GF-D8 (cell line): ENCODE measurements around the gene MYBPC1.

Experiments used
- DNase-seq: peaks from one replicate; lab custom pipeline; 2025; lab: John Stamatoyannopoulos, UW

The MYBPC1 gene

DNA sequence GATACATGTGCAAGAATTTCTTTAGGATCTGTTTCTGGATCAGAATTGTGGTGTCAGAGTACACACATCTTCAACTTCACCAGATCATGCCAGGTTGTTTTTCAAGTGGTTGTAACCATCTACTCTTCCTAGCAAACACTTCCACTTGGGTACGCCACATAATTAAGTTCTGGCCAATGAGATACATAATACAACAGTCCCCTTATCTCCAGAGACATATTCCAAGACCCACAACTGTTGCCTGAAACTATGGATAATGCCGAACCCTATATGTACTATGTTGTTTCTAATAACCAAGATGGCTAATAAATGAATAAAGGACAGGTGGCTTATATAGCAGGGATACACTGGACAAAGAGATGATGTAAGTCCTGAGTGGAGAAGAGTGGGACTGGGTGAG lies 100.2 kb downstream of the MYBPC1 start:
- no peak for DNase-seq

DNA sequence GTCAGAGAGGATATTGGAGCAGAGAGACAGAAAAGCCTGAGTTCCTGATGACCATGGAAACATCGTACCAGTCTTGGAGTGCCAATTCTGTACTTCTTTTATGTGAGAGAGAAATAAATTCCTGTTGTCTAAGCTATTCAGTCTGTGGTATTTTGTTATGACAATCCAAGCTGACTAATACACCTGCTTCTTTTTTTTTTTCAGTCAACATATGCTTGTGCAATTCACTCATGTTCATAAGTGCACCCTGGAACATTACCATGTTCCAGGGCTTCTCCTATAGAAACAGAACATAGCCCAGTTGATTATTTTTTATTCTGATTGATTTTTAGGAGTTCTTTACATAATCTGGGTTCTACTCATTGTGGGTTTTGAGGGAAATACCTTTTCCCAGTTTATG lies 100.9 kb downstream of the MYBPC1 start:
- DNase-seq = no peak

- peak; percentile 96 for DNase-seq
These were observed 101.8 kb downstream of the MYBPC1 start for GRCh38 chr12:101696251-101697196.

- peak; percentile 88 for DNase-seq
These were observed 102.6 kb downstream of the MYBPC1 start, which contains the start of gene CHPT1 for GRCh38 chr12:101697197-101697929. Gene CHPT1, plus strand, starts transcription at chr12:101697640. Its CDS starts 222 bp downstream, at chr12:101697862.

DNA sequence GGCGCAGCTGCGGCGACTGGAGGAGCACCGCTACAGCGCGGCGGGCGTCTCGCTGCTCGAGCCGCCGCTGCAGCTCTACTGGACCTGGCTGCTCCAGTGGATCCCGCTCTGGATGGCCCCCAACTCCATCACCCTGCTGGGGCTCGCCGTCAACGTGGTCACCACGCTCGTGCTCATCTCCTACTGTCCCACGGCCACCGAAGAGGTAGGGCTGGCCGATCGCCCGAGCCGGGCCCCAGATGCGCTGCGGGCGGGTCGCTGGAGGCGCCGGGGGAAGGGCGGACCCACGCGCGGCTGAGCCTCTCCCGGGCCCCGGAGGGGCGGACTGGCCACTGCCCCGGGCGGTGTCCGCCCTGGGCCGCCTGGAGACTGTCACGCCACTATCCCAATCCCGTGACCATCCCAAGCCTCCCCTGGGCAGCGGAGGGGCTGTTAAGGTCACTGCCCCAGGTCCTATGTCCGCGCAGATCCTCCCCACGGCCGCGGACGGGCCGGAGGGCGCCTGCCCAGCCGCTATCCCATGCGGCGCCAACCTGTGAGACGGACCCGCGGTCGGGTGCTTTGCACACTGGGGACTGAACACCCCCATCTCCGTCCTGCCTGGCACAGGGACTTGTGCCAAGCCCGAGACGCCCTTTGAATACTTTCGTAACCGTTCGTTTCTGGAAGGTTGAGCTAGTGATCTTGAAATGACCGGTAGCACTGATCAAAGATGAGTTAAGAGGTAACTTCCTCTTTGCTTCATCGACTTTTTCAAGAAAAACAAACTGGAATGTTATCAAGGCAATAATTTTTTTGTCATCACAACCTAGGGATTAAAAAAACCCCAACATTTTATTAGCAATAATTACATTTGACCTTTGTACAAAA lies 103.4 kb downstream of the MYBPC1 start:
- DNase-seq = peak; percentile 82

GRCh38 chr12:101698800-101699347 lies 104.1 kb downstream of the MYBPC1 start:
- DNase-seq = no peak

DNA sequence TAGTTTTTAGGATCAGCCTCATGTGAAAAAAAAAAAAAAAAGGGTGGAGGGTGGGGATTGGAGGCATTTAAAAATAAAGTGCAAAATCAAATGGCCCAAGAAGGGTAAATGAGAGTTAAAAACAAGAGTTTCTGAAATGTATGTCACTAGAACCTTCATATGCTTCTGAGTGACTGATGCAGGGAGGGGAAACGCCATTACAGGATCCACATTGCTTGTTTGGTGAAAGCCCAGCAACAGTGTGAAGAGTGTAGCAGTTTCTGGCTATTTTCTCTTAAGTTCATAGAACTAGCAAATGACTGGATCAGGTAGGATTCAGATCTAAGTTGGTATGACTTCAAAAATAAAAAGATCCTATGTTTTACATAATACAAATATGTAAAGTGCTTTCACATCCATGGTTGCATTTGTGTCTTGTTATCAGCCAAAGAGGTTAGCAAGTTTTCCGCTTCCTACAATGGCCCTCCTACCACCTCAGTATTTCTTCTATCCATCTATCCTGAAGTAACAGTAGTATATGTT lies 105.6 kb downstream of the MYBPC1 start:
- DNase-seq = no peak

DNA sequence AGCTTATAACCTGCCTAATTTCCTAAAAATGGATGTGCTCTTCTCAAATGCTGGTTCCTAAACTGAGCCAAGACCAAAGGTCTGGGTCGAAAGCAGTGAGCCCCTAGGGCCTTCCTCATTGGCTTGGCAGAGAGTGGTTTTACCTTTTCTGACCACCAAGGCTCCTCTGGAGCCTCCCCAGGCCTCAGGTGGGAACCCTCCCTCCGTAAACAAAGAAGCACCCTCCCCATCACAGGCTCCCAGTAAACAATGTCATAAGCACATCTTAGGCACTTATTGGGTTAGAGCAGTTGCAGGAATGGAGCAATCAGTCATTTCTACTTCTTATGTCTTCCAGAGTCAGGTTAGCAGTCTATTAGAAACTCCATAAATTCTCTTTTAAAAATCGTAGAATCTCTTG lies 108.7 kb downstream of the MYBPC1 start:
- no peak for DNase-seq

DNA sequence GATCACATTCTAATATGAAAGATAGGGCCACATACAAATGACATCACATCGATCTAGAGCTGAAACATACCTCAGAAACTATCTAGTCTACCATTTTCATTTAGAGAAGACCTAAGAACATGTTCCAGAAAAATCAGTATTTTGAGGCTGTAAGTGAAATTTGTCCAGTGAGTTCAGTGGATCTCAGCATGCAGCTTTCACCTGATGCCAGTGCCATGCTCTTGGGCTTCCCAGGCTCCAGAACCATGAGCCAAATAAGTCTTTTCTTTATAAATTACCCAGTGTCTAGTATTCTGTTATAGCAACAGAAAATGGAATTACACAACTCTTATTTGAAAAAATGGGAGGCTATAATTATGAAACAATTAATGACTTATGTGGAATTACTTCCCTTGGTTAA lies 111.6 kb downstream of the MYBPC1 start:
- DNase-seq = no peak

DNA sequence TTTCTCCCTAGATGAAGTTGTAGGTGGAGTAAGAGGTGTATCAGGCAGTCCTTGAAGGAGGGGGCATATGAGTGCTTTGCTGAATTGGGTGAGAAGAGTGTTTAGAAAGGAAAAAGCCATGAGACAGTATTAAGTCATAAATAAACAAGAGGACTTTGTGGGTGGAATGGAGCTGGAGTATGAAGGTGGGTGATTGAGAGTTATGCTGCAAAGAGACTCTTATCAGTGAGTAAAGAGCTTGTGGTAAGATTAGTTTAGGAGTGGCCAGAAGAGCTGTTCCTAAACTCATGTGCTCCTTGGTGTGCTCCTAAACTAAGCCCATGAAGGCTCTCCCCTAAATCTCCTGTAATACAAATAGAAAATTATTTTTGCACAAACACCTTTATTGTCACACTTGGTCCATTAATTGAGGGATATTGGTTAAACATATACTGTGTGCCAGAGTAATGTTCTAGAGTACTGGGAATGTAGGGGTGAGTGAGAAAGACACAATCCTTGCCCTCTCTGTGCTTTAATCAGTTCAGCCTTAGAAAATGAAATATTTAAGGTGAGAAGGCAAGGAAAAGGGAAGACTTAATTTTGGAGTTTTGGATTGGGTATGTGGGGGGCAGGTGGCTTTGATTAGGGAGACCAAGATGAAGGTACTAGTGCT lies 112.5 kb downstream of the MYBPC1 start:
- DNase-seq = no peak

DNA sequence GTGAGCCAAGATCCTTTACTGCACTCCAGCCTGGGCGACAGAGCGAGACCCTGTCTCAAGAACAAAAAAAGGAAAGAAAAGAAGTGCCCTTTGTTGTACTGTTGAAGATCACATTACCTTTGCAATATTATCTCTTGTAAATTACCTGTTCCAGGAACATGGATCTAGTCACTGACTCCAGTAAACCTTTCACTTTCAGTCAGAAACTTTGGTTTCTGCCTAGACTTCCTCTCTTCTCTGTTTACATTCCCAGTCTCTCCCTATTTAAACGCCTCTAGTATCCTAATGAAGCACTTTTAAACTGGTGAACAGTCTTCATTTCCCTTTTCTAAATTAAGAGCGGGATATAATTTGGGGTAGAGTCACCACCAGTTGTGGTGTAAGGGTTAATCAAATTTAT lies 115.5 kb downstream of the MYBPC1 start:
- no peak for DNase-seq

GRCh38 chr12:101713059-101713682 lies 118.4 kb downstream of the MYBPC1 start:
- no peak for DNase-seq

- DNase-seq = no peak
These were observed 119.2 kb downstream of the MYBPC1 start for GRCh38 chr12:101713930-101714329.

DNA sequence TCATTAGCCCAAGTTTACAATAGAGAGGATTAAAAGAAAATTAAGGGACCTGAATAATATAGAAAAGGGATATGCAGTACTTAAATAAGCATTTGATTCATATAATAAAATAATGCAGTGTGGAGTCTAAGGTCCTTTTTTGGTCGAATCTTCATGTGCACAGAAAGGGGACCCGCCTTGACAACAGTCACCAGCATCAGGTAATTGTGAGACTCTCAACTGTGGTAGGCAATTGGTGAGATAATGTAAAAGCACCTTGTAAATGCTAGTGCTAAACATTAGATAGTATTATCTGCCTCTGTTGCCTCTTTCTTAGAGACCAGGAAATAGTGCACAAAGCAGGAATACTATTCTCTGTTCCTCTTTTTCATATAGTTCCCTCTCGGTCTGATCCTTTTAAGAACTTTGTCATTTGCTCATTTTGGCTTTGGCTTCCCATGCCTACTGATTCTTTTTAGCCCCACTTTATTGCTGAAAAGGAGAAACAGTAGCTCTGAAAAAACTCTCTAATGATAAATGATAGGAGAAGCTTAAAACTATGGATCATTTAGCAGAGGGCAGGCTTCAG lies 120.2 kb downstream of the MYBPC1 start:
- no peak for DNase-seq

DNA sequence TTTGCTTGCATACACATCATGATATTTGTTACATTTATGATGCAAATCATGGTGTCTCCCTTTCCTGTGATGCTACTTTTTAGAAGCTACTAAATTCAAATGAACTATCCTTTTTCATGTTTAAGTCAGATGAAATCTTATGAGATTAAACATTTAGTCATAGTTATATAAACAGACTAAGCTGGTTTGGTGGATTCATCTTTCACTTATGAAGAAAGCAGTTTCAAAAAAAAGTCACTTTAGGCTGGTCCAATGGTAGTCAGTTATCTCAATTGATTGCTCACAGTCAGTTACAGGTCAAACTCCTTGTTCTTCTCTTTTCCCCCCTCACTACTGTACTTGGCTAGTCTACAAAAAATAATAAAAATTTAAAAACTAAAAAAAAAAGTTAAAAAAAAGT lies 124.8 kb downstream of the MYBPC1 start:
- DNase-seq = no peak

- no peak for DNase-seq
These were observed 125.3 kb downstream of the MYBPC1 start for GRCh38 chr12:101720118-101720517.

GRCh38 chr12:101722392-101722791 lies 127.6 kb downstream of the MYBPC1 start:
- DNase-seq = no peak

- no peak for DNase-seq
These were observed 132.3 kb downstream of the MYBPC1 start for GRCh38 chr12:101727098-101727497.

GRCh38 chr12:101729842-101730241 lies 135.1 kb downstream of the MYBPC1 start:
- DNase-seq = no peak

DNA sequence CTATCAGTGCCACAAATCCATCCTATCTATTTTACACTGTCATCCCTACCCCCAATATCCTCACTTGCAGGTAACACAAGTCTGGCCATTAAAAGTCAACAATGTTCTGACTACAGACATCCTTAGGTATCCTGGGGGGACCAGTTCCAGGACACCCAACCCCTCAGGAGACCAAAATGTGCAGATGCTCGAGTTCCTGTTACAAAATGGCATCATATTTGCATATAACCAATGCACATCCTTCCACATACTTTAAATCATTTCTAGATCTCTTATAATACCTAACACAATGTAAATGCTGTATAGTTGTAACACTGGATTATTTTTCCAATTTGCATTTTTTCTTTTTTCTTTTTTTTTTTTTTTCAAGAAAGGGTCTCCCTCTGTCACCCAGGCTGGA lies 137.5 kb downstream of the MYBPC1 start:
- DNase-seq = no peak
